ENCODE measurements around the gene STXBP4.
"Not testable (repeated sequence)": the region's sequence is repeated elsewhere in the genome, so short reads cannot be mapped to it uniquely, and the experiment has no call there.

STXBP4 gene

DNA sequence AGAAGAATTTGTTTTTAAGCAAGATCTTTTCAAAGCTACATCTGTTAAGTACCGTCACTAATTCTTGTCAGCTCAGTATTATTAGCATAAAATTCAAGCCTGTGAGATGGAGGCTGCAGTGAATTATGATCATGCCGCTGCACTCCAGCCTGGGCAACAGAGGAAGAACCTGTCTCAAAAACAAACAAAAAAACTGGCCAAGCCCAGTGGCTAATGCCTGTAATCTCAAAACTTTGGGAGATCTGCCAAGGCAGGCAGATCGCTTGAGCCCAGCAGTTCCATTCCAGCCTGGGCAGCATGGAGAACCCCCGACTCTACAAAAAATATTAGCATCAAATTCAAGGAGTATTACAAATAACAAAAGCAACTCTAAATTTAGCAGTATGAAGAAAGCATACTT is 88.0 kb downstream of the STXBP4 start:
- DNase-seq (ENCODE audit: low spot score): no peak

DNA sequence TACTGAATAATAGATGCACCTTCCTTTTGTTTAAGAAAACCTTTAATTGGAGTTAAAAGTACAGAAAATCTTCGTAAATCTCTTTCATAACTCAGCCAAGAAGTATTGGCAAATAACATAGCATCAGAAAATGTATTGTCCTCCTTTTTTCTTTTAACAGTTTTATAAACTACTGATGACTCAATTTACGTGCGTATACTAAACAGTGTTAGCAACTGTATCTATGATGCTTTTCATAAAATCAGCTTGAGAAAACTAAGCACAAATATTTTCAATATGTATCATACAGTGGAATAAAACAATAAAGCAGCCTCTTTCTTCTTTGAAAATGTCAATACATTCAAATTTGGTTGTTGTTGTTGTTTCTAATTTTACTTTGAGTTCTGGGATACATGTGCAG is 88.6 kb downstream of the STXBP4 start:
- no peak for DNase-seq (ENCODE audit: low spot score)

DNA sequence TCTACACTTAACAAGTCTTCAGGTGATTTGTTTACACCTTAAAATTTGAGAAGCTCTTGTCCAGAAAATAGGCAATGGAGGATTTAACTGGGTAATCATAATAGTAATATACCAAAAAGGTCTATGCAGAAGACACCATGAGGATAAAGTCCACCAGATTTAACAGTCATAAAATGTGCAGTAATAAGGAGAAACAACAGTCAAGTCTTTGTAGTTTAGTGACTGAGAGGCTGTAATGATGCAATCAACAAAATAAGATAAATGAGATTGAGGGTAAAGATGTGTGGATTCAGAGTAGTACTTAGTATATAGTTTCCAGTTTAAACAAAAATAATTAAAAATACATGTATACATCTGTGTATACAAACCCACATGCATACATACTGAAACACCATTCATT is 91.2 kb downstream of the STXBP4 start:
- DNase-seq (ENCODE audit: low spot score): no peak

DNA sequence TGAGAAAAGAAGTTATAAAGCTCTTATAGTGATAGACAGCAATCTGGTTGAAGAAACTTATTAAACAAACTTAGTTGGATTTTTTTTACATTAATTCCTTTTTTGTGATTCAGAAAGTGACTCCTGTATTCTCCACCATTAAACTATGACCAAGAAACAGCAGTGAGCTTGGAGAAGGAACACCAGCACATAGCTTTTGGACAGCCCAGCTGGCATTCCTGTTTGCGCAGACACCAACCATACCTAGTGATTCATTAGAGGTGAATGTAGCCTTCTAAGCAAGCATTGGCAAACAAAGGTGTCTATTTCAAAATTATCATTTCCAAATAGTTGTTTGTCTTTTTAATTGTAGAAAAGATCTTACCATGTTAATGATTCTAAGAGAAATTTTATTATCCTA is 94.4 kb downstream of the STXBP4 start:
- no peak for DNase-seq (ENCODE audit: low spot score)

DNA sequence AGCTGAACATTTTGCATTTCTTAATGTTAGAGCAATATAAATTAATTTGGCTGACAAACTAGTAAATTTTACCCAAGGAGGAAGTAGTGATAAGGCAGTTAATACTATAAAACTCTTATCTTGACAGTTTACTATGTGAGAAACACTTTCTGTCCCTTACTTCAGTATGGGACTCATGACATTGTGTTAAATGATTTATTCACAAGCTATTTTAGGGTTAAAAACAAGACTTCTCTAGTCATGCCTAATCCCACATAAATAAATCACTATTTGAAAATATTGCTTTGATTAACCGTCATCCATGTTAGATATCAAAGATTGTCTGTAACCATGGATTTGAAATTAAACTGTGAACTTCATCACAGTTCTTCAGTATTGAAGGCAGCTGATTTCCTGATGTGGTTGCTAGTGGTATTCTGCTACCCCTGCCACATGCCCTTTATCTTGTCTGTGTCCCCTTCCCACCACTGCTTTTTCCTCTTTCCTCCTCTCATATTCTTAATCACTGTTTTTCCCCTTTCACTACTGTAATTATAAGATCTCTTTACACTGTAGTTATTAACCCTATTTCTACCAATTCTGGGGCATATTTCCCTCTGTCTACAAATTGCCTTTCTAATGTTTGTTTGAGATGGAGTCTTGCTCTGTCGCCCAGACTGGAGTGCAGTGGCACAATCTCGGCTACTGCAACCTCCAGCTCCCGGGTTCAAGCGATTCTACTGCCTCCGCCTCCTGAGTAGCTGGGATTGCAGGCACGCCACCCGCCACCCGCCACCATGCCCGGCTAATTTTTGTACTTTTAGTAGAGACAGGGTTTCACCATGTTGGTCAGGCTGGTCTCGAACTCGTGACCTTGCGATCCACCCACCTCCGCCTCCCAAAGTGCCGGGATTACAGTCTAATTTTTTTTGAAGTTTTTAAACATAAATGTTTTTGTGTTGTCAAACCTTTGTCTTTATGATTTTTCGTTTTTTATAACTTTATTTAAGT is 95.6 kb downstream of the STXBP4 start:
- no peak for DNase-seq (ENCODE audit: low spot score)

DNA sequence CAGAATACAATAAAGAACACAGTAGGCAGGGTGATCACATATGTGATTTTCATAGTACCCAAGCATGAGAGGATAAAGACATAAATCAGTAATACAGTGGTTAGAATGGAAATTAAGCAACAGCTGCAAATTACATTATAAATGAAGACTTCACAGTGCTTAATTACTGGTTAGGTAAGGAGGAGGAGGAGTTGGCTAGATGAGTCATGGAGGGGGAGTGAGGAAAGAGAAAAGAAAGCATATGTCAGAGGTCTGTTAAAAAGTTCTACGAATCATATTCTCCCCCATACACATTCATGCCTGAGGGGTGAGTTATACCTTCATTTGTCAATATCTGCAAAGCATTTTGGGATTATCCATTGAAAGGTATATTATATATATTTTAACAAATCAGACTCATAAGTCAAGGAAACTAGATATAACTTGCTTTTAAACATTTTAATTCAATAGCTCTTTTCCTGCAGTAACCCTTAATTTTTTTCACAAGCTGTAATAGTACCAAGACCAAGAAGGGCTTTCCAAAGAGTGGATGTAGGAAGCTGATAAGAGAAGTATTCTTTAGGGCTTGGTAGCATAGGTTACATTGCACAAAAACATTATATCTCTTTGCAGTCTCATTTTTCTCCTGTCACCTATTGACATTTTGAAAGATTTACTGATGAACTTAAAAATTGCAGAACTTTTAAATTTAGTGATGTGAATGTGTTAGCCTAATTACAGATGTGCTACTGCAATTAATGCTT is 99.3 kb downstream of the STXBP4 start:
- DNase-seq (ENCODE audit: low spot score): no peak

DNA sequence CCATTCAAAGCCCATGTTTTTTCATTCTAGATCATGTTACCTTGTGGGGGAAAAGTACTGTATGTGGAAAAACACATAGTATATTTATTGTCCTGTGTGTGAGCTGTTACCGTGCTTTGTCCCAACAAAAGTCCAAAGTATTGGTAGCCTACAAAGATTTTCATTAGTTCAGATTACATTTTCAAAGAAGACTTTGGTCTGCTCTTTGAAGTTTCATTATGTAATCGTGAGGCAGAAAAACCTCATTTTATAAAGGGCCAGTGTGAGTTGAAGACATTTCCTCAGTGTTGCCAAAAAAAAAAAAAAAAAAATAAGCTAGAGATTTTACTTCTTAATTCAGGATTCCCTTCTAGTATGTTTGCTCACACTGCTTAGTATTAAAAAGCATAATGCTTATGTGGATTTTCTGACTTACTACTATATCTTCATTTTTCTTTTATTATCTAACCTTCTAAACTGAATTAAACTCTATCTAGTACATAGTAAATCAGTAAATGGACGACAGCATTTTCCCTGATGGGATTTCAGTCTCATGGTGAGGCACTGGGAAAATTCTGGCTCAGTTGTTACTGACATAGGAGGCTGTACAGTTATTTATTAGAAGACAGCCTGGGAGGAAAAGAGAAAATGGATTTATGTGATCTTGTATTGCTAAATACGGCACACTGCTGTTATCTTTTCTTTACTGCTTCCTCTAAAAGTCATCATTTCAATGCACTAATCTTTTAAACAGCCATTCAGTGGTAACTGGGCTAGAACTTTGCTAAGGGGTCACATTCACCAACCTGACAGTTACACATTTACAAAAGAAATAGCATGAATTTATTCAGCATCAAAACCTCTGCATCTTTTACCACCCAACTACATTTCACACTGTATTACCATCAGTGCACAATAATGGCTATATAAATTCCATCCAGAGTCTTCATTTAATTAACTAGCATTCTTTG is 100.6 kb downstream of the STXBP4 start:
- no peak for DNase-seq (ENCODE audit: low spot score)

DNA sequence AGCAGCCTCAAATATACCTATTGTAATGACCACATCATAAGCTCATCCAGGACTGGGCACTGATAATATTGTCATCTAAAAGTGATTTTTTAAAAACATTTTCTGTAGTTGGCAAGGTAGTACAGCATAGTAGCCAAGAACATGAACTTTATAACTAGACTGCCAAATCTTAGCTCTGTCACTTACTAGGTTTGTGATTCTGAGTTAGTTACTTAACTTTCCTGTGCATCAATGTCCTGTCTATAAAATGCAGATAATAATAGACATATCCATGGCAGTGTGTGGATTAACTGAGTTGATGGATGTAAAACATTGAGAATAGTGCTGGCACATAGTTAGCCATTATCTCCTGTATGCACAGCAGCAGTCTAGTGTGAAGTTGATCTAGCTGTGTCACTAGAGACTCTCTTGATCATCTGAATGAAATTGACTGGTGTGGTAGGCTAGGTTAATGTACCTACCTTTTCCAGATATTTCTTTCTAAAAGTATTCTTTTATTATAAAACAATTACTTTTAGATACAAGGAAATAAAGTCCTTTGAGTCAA is 101.5 kb downstream of the STXBP4 start:
- no peak for DNase-seq (ENCODE audit: low spot score)

DNA sequence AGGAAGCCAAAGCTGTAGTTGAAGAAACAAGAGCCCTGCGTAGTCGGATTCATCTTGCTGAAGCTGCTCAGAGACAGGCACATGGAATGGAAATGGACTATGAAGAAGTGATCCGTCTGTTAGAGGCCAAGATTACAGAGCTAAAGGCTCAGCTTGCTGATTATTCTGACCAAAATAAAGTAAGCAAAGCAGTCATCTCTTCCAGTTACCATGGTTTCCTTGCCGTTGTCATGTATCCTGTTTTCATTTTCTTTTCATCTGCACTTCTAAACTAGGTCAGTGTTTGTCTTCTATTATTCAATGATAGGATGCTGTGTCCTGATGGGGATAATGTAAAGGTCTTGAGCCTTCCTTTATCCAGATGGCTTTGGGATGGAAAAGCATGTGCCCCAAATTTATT is 104.3 kb downstream of the STXBP4 start:
- peak; percentile 38 for DNase-seq (ENCODE audit: low spot score)

DNA sequence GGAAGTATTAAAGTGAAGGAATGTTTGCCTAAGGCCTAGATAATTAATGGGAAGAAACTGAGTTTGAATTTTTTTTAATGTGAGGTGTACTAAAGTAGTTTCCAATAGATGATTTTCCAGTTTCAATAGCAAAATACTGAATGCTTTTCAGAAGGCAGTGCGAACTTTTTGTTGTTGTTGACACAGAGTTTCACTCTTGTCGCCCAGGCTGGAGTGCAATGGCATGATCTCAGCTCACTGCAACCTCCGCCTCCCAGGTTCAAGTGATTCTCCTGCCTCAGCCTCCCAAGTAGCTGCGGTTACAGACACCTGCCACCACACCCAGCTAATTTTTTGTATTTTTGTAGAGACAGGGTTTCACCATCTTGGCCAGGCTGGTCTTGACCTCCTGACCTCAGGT is 104.9 kb downstream of the STXBP4 start:
- DNase-seq (ENCODE audit: low spot score): not testable (repeated sequence)

DNA sequence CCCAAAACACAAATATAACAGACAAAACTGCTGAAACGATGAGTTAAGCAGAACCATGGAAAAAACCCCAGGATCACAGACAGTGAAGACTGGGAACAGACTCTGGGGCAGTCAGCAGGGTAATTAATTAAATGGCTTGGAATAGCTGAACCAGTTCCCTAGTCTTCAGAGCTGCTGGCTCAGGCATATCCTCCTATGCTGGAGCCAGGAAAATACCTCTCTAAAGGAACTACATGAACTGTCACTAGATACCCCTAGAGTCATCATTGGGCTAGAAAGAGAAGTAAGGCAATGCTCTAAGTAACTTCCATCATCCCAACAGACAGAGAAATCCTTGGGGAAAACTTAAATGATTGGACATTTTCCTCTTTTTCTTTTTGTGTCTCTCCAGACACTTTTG is 113.0 kb downstream of the STXBP4 start:
- DNase-seq (ENCODE audit: low spot score): no peak

DNA sequence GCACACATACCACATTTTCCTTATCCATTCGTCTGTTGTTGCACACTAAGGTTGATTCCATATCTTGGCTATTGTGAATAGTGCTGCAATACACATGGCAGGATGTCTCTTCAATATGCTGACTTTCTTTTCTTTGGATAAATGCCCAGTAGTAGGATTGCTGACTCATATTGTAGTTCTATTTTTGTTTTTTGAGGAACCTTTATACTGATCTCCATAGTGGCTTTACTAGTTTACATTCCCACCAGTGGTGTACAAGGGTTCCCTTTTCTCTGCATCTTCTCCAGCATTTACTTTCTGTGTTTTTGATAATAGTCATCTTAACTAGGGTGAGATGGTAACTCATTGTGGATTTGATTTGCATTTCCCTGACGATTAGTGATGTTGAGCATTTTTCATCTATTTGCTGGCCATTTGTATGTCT is 118.1 kb downstream of the STXBP4 start:
- peak; percentile 7 for DNase-seq (ENCODE audit: low spot score)

DNA sequence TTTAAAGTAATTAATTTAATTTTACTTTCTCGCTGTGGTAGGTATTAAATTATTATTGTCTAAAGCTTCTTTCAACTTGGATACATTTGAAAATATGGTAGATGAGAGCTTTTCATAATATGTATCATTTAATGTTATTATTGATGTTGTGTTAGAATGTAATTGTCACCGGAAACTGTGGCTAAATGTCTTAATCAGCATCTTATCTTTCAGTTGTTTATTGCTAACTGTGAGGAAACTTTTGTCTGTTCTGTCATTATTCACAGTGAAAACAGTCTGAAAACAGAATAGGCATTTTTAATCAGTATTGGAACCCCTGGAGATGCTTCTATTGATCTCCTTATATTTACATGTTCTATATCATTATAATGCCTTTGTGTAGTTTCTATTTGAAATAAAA is 120.7 kb downstream of the STXBP4 start:
- no peak for DNase-seq (ENCODE audit: low spot score)

DNA sequence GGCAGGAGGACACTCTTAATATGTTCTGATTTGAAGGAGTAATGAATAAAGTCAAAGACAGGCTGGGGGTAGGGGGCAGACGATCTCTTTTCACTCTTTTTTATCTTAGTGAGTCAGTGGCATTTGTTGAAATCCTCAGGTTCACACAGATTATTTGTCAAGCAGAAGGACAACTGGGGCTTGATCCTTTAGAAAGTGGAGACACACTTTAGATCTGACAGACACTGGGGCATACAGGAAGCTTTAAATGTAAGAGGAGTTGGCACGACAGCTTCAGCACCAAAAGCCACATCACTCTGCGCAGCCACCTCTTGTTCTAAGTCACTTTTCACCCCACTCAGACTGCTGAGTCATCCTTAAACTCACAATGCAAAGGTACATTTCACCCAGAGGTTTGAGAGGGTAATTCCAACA is 121.5 kb downstream of the STXBP4 start:
- peak; percentile 4 for DNase-seq (ENCODE audit: low spot score)

DNA sequence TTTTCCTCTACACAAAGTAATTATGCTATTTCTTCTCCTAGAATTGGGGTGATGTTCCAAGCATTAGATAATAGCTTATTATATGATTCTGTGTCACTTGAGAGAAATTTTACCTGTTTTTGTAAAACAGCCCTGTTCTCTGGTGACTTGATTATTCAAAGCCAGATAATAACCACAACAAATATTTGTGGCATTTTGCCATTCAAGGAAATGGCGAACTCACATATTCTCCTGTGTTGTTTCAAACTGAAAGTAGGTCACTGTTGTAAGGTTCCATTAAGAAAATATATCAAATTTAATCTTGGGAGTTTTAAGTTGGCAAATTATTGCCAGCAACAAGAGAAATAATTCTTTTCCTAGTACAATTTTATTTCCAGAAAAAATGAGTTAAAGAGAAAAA is 124.8 kb downstream of the STXBP4 start:
- DNase-seq (ENCODE audit: low spot score): no peak

DNA sequence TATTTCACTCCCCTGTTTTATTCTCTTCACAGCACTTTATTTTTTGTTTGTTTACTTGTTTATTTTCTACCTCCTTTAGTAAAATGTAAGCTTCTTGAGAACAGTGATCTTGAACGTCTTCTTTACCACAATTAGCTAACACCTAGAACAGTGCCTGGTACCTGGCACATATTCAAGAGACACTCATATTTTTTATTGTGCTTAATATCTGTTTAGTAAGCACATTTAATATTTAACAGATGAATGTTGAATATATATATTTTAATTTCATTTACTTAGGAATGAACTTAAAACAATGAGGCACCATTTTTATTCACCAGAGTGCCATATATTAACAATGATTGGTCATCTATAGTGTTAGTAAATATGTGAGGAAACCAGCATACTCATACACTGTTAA is 130.2 kb downstream of the STXBP4 start:
- no peak for DNase-seq (ENCODE audit: low spot score)

DNA sequence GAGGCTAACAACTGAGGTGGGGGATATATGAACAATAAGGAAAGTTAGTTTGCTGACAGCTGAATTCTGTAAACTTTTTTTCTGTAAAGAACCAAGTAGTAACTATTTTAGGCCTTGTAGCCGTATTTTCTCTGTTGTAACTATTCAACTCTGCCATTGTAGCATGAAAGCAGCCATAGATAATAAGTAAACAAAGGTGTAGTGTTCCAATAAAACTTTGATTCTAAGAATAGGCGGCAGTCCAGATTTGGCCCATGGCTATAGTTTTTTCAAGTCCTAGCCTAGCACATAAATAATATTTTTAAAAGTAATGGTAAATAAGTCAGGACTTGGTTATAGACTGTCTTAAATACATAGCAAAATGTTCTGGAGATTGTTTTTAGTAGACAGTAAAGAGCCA is 142.0 kb downstream of the STXBP4 start:
- DNase-seq (ENCODE audit: low spot score): no peak

DNA sequence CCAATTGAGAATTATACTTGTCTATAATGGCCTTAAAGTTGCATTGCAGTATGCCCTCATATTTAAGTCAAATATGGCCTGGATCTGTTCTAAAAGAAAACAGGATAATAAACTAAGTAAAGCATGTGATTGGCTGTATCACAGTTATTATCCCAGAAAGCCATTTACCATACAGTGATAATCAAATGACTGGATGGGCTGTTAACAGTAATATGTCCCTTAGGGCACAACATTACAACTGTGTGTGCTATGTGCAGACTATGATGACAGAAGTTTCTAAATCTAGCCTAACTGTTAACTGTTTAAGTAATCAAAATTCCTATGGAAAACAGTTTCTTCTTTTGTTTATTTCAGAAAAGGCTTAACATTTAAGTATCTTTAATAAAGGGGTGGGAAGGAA is 145.7 kb downstream of the STXBP4 start:
- DNase-seq (ENCODE audit: low spot score): no peak

DNA sequence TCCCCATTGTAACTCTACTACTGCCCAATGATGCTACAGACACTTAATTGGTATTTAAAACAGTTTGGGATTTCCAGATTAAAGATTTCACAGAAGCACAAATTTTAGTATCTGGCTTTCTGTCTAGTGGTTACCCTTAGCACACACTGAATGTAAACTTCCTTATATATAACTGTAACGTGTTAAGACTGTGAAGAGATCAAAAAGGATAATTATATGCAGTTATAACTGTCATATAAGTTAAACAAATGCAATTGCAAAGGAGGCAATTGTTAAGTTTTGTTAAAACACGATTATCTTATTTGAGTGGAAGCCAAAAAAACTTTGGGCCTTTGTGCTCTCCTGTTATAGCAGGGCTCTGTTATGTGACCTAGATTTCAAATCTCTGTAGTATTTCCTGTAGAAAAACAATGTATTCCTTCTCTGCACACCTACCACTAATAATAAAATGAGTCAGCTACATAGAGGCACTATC is 147.9 kb downstream of the STXBP4 start:
- DNase-seq (ENCODE audit: low spot score): no peak

DNA sequence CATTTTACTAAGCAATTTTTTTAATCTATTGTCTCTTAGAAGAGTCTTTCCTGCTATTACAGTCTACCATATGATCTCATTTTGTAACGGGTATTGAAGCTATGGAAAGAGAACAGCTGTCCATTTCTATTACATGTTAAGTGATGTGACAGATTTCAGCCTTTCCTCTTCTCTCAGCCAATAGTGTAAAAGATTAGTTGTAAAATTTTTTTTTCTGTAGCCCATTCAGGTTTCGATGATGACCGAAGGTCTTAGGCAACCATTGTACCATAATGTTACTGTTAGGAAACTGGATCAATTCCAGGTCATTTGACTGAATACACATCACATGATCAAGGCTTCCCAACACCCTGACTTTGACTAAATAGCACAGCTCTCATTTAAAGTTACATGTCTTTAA is 148.6 kb downstream of the STXBP4 start:
- no peak for DNase-seq (ENCODE audit: low spot score)

DNA sequence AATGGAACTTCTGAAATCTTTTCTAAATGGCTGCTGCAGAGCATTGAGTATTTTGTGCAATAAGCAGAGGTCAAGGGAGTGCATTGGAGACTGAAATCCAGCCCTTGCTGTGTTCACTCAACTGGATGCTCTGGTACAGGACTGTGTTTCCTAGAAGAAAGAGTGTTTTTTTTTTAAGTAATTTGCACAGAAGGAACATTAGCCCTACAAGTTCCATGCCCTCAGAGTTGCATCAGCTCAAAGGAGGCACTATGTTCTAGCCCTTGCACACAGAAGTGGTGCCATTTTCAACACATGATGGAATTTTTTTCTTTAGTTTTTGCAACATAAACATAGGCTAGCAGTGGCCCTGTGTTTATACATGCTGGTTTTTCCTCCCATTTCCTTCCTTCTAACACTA is 152.1 kb downstream of the STXBP4 start:
- DNase-seq (ENCODE audit: low spot score): no peak

DNA sequence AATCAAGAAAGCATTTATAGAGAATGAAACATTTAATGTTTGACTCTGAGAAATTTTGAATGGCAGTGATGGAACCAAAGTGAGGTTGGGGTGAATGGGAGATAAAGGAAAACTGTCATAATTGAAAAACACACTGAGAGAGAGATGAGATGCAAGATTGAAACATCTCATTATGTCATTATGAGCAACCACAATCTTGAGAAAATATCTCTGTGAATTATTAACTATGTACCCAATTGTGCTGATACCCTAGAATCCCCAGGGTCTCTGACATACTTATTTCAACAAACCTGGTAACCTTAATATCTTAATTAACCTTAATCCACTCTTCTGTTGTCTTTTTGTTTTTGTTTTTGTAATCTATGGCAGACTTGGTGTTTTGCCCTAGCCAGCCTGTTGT is 152.7 kb downstream of the STXBP4 start:
- DNase-seq (ENCODE audit: low spot score): no peak
